Activated naive CD8-positive, alpha-beta T cell treated with anti-CD3 and anti-CD28 coated beads for 36 hours (primary cell): ENCODE measurements around the gene GIMAP1. TPM values are rescaled to one million over a fixed set of nuclear protein-coding genes. Genes with fewer than 3 reads are reported as not detected.

Source experiments
- DNase-seq: peaks from one replicate; pipeline ENCODE4 v3.0.0; 2021
- H3K27ac Mint-ChIP-seq: one replicate; pipeline ENCODE4 v1.8.0; 2022; ENCODE audit warnings: mild to moderate bottlenecking, moderate library complexity, mixed read lengths
- H3K27me3 Mint-ChIP-seq: one replicate; pipeline ENCODE4 v1.8.0; 2022; ENCODE audit warnings: mild to moderate bottlenecking, mixed read lengths
- H3K36me3 Mint-ChIP-seq: one replicate; pipeline ENCODE4 v1.8.0; 2021; ENCODE audit warnings: mild to moderate bottlenecking, mixed read lengths
- H3K4me1 Mint-ChIP-seq: one replicate; pipeline ENCODE4 v1.8.0; 2021; ENCODE audit warnings: mixed read lengths
- H3K4me3 Mint-ChIP-seq: one replicate; pipeline ENCODE4 v1.8.0; 2022; ENCODE audit warnings: mild to moderate bottlenecking, moderate library complexity, mixed read lengths
- H3K9me3 Mint-ChIP-seq: one replicate; pipeline ENCODE4 v1.8.0; 2022; ENCODE audit warnings: mixed read lengths
- total RNA-seq, 2 experiments: library from RNA; stranded (reverse); gene quantifications; one replicate each; pipeline ENCODE4 v1.2.3, GENCODE V29; 2021

GIMAP1 gene
- total RNA-seq, 2 experiments from 2014 or later = 6.1 to 6.2 TPM

DNA sequence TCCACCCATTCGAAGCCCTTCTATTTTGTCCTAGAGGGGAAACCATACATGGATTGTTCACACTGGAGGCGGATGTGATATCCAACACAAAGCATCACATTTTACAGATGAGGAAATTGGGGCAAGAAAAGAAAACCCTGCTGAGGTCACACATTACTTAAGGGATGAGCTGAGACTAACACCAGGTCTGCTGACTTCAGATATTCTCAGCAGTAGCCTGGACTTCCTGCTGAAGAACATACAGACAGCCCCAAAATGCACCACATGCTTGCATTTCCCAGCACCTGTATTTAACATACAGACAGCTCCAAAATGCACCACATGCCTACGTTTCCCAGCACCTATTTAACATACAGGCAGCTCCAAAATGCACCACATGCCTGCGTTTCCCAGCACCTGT lies 32.0 kb downstream of the GIMAP1 start:
- H3K27ac Mint-ChIP-seq = peak overlapping the region; percentile 83
- peaks cover 7% of the 10 kb centered on the region for H3K9me3 Mint-ChIP-seq
- no peak for DNase-seq
- H3K27me3 Mint-ChIP-seq = no peaks in the 10 kb centered on the region
- H3K36me3 Mint-ChIP-seq = peaks cover 37% of the 10 kb centered on the region
- peaks cover 87% of the 10 kb centered on the region for H3K4me1 Mint-ChIP-seq
- peak overlapping the region; percentile 20 for H3K4me3 Mint-ChIP-seq

DNA sequence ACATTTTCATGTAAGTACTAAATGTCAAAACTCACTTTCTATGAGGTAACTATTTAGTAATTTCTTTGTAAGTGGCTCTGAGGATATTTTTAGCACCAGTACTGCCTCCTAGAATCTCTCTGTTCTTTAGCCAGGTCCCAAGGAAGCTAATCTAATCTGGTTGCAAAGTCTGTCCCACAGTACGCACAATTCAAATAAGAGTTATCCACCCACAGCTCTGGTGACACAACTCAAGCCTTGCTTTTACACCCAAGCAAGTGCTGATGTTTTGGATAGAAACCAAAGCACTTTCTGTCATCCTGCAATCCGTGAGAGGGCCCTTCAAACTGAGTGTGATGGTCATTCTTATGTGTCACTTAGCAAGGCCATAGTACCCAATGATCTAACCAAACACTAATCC lies 35.3 kb downstream of the GIMAP1 start:
- Mint-ChIP-seq H3K4me1 (peaks cover 90% of the 10 kb centered on the region), H3K27me3 (no peaks in the 10 kb centered on the region), H3K36me3 (peaks cover 10% of the 10 kb centered on the region), H3K9me3 (peaks cover 7% of the 10 kb centered on the region), H3K27ac (peak overlapping the region; percentile 77), H3K4me3 (no peak overlapping the region)
- DNase-seq = no peak

DNA sequence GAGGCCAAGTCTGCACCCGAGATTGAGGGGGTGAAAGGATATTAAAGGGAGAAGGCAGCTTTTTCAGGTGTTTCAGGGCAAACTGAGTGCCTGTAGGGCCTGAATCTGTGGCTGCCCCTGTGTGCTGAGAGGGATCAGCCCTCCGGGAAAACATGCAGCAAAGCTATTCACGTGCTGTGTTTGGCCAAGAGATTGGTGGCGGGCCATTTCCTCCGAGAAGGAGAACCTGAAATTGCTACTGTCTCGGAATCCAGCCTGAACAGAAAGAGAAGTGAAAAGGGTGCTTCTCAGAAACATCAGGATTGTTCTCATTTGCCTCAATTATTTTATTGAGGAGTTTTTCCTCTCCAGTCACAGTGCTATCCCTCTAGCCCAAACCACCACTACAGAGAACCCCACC lies 36.8 kb downstream of the GIMAP1 start:
- Mint-ChIP-seq H3K4me3 (no peak overlapping the region), H3K4me1 (peaks cover 84% of the 10 kb centered on the region), H3K27me3 (no peaks in the 10 kb centered on the region), H3K36me3 (no peaks in the 10 kb centered on the region), H3K9me3 (peaks cover 6% of the 10 kb centered on the region), H3K27ac (peak overlapping the region; percentile 98)
- DNase-seq = no peak

DNA sequence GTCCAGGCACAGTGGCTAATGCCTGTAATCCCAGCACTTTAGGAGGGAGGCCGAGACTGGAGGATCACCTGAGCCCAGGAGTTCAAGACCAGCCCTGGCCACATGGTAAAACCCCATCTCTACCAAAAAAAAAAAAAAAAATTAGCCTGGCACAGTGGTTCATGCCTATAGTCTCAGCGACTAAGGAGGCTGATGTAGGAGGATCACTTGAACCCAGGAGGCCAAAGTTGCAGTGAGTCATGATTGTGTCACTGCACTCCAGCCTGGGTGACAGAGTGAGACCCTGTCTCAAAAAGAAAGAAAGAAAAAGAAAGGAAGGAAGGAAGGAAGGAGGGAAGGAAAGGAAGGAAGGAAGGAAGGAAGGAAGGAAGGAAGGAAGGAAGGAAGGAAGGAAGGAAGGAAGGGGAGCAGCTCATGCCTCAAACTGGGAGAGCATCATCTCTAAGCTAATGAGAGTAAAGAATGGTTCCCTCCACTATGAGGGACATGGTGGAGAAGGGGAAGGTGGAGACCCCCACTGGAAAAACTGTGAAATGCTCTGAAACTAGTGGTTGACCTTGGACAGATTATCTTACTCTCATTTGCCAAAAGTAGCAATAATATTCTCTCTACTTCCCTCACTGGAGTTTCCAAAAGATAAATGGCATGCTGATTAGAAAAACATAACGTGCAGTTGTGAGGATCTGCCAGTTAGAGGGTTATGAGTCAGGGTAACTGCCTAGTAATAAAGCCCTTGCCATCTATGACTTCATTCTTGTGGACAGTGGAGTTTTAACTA lies 37.6 kb downstream of the GIMAP1 start:
- Mint-ChIP-seq H3K9me3 (peaks cover 6% of the 10 kb centered on the region), H3K36me3 (no peaks in the 10 kb centered on the region), H3K27ac (peak overlapping the region; percentile 98), H3K4me1 (peaks cover 76% of the 10 kb centered on the region), H3K4me3 (peak overlapping the region; percentile 51), H3K27me3 (no peaks in the 10 kb centered on the region)
- no peak for DNase-seq

DNA sequence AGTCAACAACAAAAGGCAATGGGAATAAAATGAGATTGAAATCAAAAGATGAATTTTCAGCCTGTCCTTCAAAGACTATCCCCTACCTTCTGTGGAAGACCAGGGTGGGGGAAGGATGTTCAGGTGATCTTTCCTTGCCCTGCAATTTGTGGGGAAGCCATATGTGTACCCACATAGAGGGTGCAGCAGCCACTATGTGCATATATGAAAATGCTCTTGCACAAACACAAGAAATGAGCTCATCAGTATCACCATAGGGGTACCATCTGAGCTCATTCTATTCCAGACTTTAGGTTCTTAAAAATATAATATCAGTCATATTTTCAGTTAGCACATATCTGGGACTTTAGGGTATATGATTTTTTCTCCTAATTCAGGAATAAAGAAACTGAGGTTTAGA lies 38.5 kb downstream of the GIMAP1 start:
- Mint-ChIP-seq H3K9me3 (peaks cover 6% of the 10 kb centered on the region), H3K4me1 (peaks cover 67% of the 10 kb centered on the region), H3K36me3 (no peaks in the 10 kb centered on the region), H3K27ac (peak overlapping the region; percentile 97), H3K4me3 (peak overlapping the region; percentile 73), H3K27me3 (no peaks in the 10 kb centered on the region)
- no peak for DNase-seq

DNA sequence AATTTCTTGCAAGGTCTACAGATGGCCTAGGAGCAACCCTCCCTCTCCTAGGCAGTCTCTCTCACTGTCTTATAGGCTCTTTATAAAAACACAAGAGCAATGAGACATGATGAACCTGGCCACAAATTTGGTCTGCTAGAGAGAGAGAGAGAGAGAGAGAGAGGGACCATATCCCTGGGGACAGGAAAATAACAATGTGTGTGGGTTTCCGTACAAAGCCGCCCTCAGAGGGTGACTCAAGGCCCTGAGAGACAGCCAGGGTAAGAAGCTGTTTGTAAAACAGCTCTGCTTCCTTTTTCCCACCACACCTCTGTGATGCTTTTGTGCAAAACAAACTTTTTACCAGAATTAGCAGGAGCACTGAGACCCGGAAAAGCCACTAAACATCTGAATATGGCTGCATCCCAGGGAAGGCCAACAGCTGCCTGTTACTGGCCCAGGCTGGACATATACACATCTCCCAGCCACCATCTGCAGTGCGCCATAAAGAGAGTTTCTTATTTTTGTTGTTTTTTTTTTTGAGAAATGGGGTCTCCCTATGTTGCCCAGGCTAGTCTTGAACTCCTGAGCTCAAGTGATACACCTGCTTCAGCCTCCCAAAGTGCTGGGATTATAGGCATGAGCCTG lies 39.2 kb downstream of the GIMAP1 start:
- Mint-ChIP-seq H3K4me3 (peak overlapping the region; percentile 73), H3K27ac (peak overlapping the region; percentile 97), H3K4me1 (peaks cover 62% of the 10 kb centered on the region), H3K36me3 (no peaks in the 10 kb centered on the region), H3K27me3 (no peaks in the 10 kb centered on the region), H3K9me3 (peaks cover 3% of the 10 kb centered on the region)
- peak; percentile 71 for DNase-seq

DNA sequence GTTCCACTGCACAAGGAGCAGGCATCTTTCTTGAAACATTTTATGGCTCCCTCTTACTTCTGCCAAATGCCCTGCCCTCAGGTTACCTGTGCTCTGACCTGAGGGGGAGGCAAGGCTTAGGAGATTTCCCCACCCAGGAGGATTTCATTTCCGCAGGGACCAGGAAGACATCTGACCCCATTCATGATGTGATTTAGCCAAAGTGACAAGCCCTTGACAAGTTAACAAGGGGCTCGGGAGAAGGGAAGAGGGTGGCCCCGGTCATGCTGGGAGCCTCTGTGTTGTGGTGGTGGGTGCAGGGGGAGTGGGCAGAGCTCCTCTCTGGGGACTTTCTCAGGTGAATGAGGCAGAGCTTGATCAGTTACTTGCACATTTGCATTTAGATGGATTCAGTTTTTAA lies 39.8 kb downstream of the GIMAP1 start:
- Mint-ChIP-seq H3K4me3 (peak overlapping the region; percentile 73), H3K4me1 (peaks cover 59% of the 10 kb centered on the region), H3K9me3 (peaks cover 2% of the 10 kb centered on the region), H3K36me3 (peaks cover under 1% of the 10 kb centered on the region), H3K27ac (peak overlapping the region; percentile 97), H3K27me3 (no peaks in the 10 kb centered on the region)
- DNase-seq = no peak

DNA sequence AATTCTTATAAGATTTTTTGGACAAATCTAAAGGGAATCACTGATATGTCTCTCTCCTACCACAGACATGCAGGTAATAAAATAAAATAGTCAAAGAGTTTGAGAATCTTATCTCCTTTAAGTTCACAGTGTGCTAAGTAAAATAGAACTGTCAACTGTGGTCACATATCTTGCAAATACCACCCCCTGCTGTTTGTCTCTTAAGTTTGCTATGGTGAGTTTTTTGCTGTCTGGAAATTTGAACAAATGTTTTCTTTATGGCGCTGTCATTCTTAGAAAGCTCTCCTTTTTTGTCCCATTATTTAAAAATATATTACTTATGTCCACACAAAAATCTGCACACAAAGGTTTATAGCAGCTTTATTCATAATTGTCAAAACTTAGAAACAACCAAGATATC lies 40.4 kb downstream of the GIMAP1 start:
- H3K36me3 Mint-ChIP-seq = peaks cover 6% of the 10 kb centered on the region
- DNase-seq = no peak

DNA sequence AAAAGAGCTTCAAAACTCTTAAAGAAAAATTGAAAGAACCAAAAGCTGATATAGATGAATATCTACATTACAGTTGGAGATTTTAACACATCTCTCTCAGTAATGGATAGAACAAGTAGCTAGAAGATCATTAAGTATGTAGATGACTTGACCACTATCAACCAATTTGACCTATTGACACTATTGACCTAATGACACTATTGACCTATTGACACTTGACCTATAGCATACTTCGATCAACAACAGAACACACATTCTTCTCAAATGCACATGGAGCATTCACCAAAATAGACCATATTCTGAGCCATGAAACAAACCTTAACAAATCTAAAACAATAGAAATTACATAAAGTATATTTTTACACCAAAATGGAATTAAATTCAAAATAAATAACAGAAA lies 43.1 kb downstream of the GIMAP1 start:
- peaks cover 11% of the 10 kb centered on the region for H3K9me3 Mint-ChIP-seq
- H3K4me1 Mint-ChIP-seq = peaks cover 30% of the 10 kb centered on the region
- no peak for DNase-seq
- no peak overlapping the region for H3K27ac Mint-ChIP-seq
- H3K36me3 Mint-ChIP-seq = peaks cover 6% of the 10 kb centered on the region
- H3K27me3 Mint-ChIP-seq = no peaks in the 10 kb centered on the region
- H3K4me3 Mint-ChIP-seq = no peak overlapping the region

More for the DNA sequence above, 40.4 kb downstream of the GIMAP1 start:
- peak overlapping the region; percentile 73 for H3K4me3 Mint-ChIP-seq
- H3K9me3 Mint-ChIP-seq = peaks cover 9% of the 10 kb centered on the region
- H3K27ac Mint-ChIP-seq = peak overlapping the region; percentile 97
- no peaks in the 10 kb centered on the region for H3K27me3 Mint-ChIP-seq
- peaks cover 56% of the 10 kb centered on the region for H3K4me1 Mint-ChIP-seq

DNA sequence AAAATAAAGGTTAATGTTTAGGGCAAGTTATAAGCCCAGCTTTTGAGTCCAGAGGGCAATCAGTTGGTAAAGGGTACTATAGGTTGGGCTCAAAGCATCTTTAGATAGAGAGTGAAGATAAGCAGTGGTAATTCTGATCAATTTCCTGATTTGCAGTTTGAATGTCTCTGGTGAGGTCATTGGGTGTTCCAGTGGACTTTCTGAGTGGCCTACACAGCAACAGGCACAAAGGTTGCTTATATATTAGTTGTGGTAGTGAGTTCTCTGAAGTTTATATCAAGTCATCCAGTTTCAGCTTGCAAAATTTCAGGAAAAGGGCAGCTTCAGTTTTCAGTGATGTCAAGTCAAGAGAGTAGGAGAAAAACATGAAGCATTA lies 49.9 kb downstream of the GIMAP1 start:
- Mint-ChIP-seq H3K27ac (no peak overlapping the region), H3K4me3 (no peak overlapping the region), H3K36me3 (peaks cover 3% of the 10 kb centered on the region), H3K27me3 (no peaks in the 10 kb centered on the region), H3K4me1 (no peaks in the 10 kb centered on the region), H3K9me3 (peaks cover 7% of the 10 kb centered on the region)
- no peak for DNase-seq

DNA sequence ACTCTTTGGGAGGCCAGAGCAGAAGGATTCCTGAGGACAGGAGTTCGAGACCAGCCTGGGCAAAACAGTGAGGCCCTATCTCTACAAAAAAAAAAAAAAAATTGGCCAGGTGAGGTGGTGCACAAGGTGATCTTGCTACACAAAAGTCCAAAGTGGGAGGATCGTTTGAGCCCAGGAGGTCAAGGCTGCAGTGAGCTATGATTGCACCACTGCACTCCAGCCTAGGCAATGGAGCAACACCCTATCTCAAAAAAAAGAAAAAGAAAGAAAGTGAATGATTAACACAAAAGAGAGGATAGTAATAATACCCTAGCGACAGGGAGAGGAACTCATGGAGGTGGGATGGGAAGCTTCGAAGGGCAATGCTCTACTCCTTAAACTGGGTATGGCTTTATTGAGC lies 53.4 kb downstream of the GIMAP1 start:
- no peak overlapping the region for H3K27ac Mint-ChIP-seq
- H3K36me3 Mint-ChIP-seq = peaks cover 1% of the 10 kb centered on the region
- no peaks in the 10 kb centered on the region for H3K27me3 Mint-ChIP-seq
- DNase-seq = no peak
- H3K9me3 Mint-ChIP-seq = peaks cover 18% of the 10 kb centered on the region
- H3K4me1 Mint-ChIP-seq = no peaks in the 10 kb centered on the region
- H3K4me3 Mint-ChIP-seq = no peak overlapping the region

Other genes starting within 250 kb of the GIMAP1 start
- 10 to 100 TPM; 36.1 to 37.9 TPM for gene GIMAP7, start 201.7 kb upstream of the GIMAP1 start, total RNA-seq
- 10 to 100 TPM; 72.0 to 72.7 TPM for gene GIMAP4, start 149.2 kb upstream of the GIMAP1 start, total RNA-seq
- gene GIMAP6, start 84.2 kb upstream of the GIMAP1 start, total RNA-seq = 10 to 100 TPM; 34.2 to 34.8 TPM
- gene GIMAP2, start 30.9 kb upstream of the GIMAP1 start, total RNA-seq = 10 to 100 TPM; 40.7 to 41.2 TPM
- gene GIMAP5, start 20.8 kb downstream of the GIMAP1 start, total RNA-seq = 10 to 100 TPM; 47.1 to 48.2 TPM
- not detected for gene TMEM176B, start 83.8 kb downstream of the GIMAP1 start, total RNA-seq
- not detected for gene TMEM176A, start 84.2 kb downstream of the GIMAP1 start, total RNA-seq
- not detected for gene AOC1, start 135.9 kb downstream of the GIMAP1 start, total RNA-seq